Body of pancreas (tissue), 4 donors: ENCODE measurements around the gene DERL3.

Experiments used
- CTCF ChIP-seq, 7 experiments: fragments of 450-650 bp in 4 of 7; fragments of 200-600 bp in 3 of 7; sonication (generic) in 3 of 7; IDR thresholded peaks; one replicate each; pipeline ENCODE4 v1.5.1; 2016 to 2019; ENCODE audit warnings: antibody characterized with exemption in 7 of 7
- POLR2A ChIP-seq, 3 donors: fragments of 450-650 bp; IDR thresholded peaks; one replicate each; pipeline ENCODE4 v1.6.1; 2016; ENCODE audit warnings: antibody characterized with exemption in 3 of 3, mild to moderate bottlenecking in 2 of 3

GRCh38 chr22:23827351-23827995, 11.3 kb downstream of the DERL3 start:
- TF ChIP-seq CTCF (IDR thresholded peaks at IDR 0.05) (no peak), POLR2A (IDR thresholded peaks at IDR 0.05) (no peak)
